ENCODE data around the gene SLAMF8.

SLAMF8 gene

GRCh38 chr1:159873530-159874143 is 47.0 kb downstream of the SLAMF8 start:
- DNase-seq: no peak

DNA sequence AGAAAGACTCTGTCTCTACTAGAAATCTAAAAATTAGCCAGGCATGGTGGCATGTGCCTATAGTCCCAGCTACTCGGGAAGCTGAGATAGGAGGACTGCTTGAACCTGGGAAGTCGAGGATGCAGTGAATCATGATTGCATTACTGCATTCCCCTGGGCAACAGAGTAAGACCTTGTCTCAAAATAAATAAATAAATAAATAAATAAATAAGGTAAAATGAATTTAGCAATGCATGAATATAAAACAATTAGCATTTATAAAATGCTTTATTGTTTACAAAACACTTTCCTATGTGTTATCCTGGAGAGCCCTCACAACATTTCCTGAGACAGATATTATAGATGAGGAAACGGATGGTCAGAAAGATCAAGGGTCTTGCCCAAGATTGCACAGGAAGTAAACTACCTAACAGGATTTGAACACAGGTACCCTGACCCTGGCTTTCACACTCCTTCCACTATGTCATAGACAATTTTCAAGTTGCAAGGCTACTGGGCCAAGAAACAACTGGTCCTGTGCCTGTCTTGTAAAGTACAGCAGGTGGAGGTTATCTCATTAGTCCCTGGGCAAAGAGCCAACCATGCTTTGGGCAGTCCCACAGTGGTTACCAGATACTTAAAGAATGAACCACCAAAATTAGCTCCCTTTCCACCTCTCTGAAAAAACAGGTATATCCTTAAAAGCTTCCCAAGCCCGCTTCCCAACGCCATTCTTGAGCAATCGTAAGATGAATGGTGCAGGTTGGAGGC is 51.2 kb downstream of the SLAMF8 start:
- no peak for DNase-seq

GRCh38 chr1:159879136-159879535 is 52.5 kb downstream of the SLAMF8 start:
- DNase-seq: no peak

DNA sequence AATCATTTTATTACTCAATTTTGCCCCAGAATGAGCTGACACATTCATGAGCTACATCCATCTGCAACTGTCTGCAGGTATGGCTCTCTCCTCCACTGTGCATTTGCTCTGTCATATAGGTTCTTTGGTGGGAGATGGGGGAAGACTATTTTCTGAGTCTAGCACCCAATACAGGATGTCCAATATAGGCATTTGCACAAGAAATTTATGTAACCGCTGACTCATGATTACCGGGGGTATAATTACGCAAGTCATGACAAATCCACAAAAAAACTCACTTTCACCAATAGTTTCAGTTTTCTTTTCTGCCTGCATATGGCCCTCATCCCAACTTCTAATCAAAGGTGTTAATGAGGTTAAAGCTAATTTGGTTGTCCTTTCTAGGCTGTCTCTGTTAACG is 53.3 kb downstream of the SLAMF8 start:
- peak; percentile 56 for DNase-seq

- DNase-seq: no peak
These were observed 53.8 kb downstream of the SLAMF8 start for GRCh38 chr1:159880430-159880829.

DNA sequence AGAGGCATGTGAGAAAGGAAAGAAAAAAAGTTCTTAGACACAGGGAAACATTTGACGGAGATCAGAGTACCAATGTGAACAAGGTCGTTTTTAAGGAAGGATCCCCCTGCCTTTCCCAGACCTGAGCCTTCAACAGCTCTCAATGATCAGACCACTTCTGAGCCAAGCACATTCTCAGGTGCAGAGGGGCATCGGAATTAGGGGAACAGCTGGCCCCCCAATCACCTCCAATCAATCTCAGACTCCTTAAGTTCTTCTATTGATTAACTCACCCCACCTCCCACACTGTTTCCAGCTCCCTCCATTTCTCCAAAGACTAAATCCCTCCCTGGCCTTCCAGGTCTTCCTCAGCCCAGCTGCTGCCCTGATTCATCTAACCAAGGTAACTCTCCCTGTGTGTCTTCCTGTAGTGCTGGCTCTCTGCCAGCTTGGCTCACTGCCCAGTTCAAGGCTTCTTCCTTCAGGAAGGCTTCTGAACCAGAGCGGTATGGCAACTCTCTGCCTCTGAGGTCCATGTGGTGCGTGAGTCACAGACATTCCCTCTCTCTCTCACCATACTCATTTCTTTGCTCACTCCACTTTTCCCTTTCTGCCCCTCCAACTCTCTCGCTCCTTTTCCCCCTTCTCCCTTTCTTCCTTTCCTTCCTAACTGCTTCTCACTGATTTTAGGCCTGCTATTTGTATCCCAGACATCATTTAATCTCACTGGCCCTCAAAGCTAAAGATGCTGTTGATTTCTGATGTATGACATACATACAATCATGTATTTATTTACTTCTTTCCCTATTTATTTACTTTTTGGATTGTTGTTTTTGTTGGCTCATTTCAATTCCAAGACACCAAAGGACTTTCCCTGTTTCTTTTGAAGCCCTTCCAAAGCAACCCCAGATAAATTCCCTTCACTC is 55.2 kb downstream of the SLAMF8 start:
- peak; percentile 94 for DNase-seq

GRCh38 chr1:159882527-159882862 is 55.8 kb downstream of the SLAMF8 start:
- peak; percentile 45 for DNase-seq

DNA sequence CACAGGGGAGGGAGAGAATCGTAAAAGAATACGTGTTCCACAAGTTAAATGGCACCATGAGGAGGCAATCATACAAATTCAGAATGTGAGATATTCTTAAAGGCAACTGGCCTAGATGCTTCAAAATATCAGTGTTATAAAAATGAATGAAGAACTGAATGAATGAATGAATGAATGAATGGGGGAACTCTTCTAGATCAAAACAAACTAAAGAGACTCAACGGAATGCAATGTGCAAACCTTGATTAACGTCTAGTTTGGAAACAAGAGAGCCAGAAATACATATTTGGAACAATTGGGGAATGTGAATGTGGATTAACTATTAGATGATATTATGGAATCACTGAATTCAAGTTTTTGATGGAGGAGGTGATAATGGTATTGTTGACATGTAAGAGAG is 56.5 kb downstream of the SLAMF8 start:
- DNase-seq: no peak

DNA sequence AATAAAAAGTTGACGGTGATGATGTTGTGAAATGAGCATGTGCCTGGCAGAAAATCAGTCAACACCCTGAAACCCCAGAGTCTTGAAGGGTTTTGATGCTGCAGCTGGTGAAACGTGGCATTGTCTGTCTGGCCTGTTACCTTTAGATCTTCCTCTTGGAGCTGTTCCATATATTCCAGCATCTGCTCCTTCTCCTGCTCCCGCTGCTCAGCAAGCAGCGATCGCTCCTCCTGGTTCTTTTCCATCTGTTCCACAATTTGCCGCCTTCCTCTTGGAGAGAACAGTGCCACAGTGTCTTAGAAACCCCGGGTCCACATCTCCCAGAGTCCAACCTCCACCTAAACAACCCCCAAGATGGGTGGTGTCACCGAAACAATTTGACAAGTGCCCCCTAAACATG is 57.6 kb downstream of the SLAMF8 start:
- DNase-seq: no peak
